B cell (primary cell): ENCODE measurements around the gene BRWD1.

Experiments used
- EZH2 ChIP-seq: IDR thresholded peaks from 2 replicates; pipeline ENCODE4 v1.6.1; 2012; ENCODE audit warnings: borderline replicate concordance, low read depth, mild to moderate bottlenecking, moderate library complexity, low read length; ENCODE audit not compliant: insufficient read depth, poor library complexity, severe bottlenecking
- TF ChIP-seq, protein P1 (sequence below): fragments of 200-600 bp; IDR thresholded peaks from one replicate; pipeline ENCODE4 v1.8.0; 2022; ENCODE audit warnings: antibody characterized with exemption, mild to moderate bottlenecking

DNA sequence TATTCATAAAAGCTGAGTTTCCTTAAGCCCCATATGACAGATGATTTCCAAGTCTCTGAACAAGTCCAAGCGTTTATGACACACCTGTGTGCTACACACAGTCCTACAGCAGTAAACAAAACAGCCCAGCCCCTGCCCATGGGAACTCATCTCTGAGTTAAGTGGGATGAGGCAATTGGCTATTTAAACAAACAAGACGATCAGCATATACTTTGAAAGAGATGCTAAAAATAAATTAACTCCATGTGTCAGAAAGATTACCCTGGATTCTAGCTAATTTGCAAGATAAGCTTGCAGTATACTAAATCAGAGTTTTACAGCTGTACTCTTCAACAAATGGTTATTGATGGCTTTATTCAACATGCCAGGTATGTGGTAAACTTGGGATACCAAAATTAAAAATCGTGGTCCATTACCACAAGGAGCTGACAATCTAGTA lies 137.1 kb downstream of the BRWD1 start:
- no peak for TF ChIP-seq EZH2
- TF ChIP-seq, protein P1, sequence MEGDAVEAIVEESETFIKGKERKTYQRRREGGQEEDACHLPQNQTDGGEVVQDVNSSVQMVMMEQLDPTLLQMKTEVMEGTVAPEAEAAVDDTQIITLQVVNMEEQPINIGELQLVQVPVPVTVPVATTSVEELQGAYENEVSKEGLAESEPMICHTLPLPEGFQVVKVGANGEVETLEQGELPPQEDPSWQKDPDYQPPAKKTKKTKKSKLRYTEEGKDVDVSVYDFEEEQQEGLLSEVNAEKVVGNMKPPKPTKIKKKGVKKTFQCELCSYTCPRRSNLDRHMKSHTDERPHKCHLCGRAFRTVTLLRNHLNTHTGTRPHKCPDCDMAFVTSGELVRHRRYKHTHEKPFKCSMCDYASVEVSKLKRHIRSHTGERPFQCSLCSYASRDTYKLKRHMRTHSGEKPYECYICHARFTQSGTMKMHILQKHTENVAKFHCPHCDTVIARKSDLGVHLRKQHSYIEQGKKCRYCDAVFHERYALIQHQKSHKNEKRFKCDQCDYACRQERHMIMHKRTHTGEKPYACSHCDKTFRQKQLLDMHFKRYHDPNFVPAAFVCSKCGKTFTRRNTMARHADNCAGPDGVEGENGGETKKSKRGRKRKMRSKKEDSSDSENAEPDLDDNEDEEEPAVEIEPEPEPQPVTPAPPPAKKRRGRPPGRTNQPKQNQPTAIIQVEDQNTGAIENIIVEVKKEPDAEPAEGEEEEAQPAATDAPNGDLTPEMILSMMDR: no peak
